SU-DHL-6 (cell line): ENCODE data around the gene ADGRG1.

Experiments
- EZH2phosphoT487 ChIP-seq: fragments of 200-600 bp; sonication (generic), shearing (Covaris generic); conservative IDR thresholded peaks from 2 replicates; pipeline ENCODE4 v1.6.1; 2018; ENCODE audit warnings: mild to moderate bottlenecking, antibody characterized with exemption, low read length, moderate library complexity, mixed read lengths
- TF ChIP-seq, protein P1 (sequence below): fragments of 200-600 bp; sonication (generic); IDR thresholded peaks from one replicate; pipeline ENCODE4 v1.5.1; 2017; ENCODE audit warnings: antibody characterized with exemption, mild to moderate bottlenecking, low read length, moderate library complexity; ENCODE audit not compliant: insufficient read depth, poor library complexity, severe bottlenecking

DNA sequence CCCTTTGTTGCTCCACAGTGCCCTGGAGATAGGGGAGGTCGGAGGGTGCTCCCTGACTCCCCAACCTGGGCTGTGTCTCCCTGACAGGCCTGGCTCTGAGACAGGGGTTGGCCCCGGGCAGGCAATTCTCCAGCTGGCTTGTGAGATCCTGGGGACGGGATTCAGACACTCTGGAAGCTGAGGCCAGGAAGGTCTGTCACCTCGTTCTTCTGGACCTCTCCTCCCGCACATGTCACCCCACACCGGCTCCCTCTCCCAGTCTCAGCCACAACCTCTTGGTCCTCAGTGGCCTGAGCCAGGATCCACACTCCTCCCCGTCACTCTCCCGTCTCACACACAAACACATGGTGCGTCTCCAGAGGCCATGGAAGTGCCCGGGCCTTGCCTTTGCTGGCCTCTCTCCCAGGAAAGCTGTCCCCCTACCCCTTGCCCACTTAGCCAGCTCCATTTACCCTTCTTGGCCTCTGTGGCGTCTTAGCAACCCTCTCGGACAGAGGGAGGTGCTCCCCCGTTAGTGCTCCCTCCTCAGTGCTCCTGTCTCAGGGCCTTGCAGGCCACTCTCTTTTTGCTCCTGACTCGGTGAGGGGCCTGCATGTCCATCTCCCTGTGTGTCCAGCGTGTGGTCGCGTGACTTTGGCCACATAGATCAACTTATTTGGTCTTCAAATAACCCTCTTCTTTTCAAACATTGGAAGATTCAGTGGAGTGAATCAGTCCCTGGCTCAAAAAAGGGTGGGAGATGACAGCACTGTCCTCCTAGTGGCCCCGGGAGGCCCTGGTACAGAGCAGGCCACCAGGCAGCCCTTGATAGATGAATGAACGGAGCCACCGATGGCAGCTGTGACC, 40.4 kb downstream of the ADGRG1 start:
- TF ChIP-seq, protein P1, sequence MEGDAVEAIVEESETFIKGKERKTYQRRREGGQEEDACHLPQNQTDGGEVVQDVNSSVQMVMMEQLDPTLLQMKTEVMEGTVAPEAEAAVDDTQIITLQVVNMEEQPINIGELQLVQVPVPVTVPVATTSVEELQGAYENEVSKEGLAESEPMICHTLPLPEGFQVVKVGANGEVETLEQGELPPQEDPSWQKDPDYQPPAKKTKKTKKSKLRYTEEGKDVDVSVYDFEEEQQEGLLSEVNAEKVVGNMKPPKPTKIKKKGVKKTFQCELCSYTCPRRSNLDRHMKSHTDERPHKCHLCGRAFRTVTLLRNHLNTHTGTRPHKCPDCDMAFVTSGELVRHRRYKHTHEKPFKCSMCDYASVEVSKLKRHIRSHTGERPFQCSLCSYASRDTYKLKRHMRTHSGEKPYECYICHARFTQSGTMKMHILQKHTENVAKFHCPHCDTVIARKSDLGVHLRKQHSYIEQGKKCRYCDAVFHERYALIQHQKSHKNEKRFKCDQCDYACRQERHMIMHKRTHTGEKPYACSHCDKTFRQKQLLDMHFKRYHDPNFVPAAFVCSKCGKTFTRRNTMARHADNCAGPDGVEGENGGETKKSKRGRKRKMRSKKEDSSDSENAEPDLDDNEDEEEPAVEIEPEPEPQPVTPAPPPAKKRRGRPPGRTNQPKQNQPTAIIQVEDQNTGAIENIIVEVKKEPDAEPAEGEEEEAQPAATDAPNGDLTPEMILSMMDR: no peak
- no peak for TF ChIP-seq EZH2phosphoT487
